Measurements from ENCODE around the gene ZIC1.

ZIC1 gene

DNA sequence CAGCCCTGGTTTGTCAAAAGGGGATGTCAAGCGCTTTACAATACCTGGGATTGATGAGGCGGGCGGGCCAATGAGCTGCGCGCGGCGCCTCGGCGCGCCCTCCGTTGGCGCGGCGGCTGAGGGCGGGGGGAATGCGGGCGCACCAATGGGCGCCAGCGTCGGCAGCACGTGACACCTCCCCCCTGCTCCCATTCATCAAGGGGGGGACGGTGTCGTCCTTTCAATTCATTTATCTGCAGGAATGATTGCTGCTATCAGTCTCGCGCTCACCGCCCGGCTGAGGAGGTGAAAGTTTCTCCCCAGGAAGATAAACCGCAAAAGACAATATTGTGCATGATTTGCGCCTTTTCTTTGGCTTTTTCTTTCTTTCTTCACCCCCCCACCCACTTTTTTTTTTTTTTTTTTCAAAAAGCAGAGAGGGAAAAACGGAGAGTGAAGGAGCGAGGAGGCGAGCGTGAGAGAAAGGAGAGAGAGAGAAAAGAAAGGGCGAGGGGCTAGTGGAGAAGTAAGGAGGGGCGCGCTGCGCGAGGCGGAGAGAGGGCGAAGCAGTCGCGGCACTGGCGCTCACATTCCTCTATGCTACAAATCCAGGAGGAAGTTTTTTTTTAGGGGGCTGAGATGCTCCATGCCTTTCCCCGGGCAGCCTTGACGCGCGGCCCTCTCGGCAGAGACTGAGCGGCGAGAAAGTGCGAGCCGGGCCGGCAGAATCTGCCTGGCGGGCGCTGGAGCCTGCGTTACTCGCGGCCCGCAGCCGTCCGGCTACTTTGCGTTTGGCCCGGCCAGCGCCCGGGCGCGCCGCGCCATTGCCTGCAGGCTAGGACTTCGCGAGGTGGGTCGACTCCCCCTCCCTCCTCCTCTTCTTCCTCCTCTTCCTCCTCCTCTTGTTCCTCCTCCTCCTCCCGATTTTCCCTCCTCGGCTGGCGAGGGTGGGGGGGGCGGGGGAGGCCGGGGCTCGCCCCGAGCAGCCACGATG lies at the start of gene ZIC1:
ZIC1 (plus strand) TSS at position 223 of the 973 bp plus-strand sequence; CDS start at position 971, 748 bp downstream.
- DNase-seq (ENCODE audit: low read depth) = no peak
- H3K4me3 ChIP-seq (ENCODE audit: low read depth, low read length) = no peak within 1 kb of the TSS
- no peak for TF ChIP-seq POLR2A (IDR thresholded peaks at IDR 0.05; ENCODE audit: extremely low read depth, insufficient read length)
- no peak for TF ChIP-seq MYC (IDR thresholded peaks at IDR 0.05; ENCODE audit: low read depth, low read length)
- TF ChIP-seq, protein P1, sequence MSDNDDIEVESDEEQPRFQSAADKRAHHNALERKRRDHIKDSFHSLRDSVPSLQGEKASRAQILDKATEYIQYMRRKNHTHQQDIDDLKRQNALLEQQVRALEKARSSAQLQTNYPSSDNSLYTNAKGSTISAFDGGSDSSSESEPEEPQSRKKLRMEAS (IDR thresholded peaks at IDR 0.05; ENCODE audit: low read depth, low read length) = no peak
- TF ChIP-seq, protein P2, sequence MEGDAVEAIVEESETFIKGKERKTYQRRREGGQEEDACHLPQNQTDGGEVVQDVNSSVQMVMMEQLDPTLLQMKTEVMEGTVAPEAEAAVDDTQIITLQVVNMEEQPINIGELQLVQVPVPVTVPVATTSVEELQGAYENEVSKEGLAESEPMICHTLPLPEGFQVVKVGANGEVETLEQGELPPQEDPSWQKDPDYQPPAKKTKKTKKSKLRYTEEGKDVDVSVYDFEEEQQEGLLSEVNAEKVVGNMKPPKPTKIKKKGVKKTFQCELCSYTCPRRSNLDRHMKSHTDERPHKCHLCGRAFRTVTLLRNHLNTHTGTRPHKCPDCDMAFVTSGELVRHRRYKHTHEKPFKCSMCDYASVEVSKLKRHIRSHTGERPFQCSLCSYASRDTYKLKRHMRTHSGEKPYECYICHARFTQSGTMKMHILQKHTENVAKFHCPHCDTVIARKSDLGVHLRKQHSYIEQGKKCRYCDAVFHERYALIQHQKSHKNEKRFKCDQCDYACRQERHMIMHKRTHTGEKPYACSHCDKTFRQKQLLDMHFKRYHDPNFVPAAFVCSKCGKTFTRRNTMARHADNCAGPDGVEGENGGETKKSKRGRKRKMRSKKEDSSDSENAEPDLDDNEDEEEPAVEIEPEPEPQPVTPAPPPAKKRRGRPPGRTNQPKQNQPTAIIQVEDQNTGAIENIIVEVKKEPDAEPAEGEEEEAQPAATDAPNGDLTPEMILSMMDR (IDR thresholded peaks at IDR 0.05; ENCODE audit: low read depth, low read length) = no peak

DNA sequence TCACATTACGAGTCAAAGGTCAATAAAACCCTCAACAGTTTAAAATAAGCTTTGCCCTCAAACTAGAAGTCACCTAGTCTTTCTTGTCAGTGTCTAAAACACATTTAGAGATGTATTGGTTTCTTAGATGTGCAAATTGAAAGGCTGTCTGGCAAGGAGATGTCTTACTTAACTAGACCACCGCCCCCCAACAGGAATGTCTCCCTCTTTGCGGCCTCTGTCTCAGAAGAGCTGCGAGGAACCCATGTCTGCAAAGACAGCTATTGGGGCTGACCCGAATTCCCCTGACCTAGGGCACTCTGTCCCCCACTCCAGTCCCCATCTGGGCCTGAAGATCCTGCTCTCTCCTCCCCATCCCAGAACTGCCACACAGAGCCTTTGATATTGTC lies 49.1 kb upstream of the ZIC1 start:
- no peak overlapping the region for H3K4me3 ChIP-seq (ENCODE audit: low read depth, low read length)
- no peak for TF ChIP-seq MYC (IDR thresholded peaks at IDR 0.05; ENCODE audit: low read depth, low read length)
- TF ChIP-seq, protein P2 (IDR thresholded peaks at IDR 0.05; ENCODE audit: low read depth, low read length) = no peak
- TF ChIP-seq, protein P1 (IDR thresholded peaks at IDR 0.05; ENCODE audit: low read depth, low read length) = no peak
- no peak for TF ChIP-seq POLR2A (IDR thresholded peaks at IDR 0.05; ENCODE audit: extremely low read depth, insufficient read length)
- DNase-seq (ENCODE audit: low read depth) = no peak

DNA sequence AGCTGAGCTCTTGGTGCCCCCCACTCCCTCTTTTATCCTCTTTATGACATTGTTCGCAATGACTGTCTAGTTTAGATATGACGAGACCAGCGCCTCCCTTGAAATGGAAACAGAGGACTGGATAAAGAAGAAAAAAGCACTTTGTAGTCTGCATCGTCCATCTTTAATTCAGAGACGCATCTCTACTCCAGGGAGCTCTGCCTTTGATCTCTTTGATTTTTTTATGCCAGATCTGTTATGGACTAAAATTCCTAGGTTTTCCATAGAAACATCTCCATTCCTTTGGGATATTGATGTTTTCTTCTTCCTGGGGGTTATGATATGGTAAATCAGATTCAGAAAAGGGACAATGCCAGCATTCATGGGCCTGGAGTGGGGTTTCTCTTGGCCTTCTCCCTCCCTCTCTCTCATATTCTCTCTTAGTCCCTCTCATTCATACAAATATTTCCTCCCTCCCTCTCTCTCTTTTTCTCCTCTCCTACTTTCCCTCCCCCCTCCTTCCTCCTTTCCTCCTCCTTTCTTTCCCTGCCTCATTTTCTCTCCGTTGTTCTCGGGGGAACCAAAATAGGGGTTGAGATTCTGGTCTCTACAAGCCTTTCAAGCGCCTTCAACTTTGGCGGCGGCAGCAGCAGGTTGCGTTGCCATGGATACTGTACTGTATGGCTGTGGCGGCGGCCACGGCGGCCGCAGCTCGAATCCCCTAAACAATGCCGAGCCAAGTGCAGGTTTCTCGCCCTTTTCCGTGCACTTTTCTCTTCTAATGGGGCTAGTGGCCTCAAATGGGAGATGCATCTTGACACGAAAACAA lies 48.3 kb upstream of the ZIC1 start:
- DNase-seq (ENCODE audit: low read depth) = no peak
- TF ChIP-seq, protein P2 (IDR thresholded peaks at IDR 0.05; ENCODE audit: low read depth, low read length) = no peak
- TF ChIP-seq MYC (IDR thresholded peaks at IDR 0.05; ENCODE audit: low read depth, low read length) = no peak
- TF ChIP-seq, protein P1 (IDR thresholded peaks at IDR 0.05; ENCODE audit: low read depth, low read length) = no peak
- TF ChIP-seq POLR2A (IDR thresholded peaks at IDR 0.05; ENCODE audit: extremely low read depth, insufficient read length) = no peak
- no peak overlapping the region for H3K4me3 ChIP-seq (ENCODE audit: low read depth, low read length)

DNA sequence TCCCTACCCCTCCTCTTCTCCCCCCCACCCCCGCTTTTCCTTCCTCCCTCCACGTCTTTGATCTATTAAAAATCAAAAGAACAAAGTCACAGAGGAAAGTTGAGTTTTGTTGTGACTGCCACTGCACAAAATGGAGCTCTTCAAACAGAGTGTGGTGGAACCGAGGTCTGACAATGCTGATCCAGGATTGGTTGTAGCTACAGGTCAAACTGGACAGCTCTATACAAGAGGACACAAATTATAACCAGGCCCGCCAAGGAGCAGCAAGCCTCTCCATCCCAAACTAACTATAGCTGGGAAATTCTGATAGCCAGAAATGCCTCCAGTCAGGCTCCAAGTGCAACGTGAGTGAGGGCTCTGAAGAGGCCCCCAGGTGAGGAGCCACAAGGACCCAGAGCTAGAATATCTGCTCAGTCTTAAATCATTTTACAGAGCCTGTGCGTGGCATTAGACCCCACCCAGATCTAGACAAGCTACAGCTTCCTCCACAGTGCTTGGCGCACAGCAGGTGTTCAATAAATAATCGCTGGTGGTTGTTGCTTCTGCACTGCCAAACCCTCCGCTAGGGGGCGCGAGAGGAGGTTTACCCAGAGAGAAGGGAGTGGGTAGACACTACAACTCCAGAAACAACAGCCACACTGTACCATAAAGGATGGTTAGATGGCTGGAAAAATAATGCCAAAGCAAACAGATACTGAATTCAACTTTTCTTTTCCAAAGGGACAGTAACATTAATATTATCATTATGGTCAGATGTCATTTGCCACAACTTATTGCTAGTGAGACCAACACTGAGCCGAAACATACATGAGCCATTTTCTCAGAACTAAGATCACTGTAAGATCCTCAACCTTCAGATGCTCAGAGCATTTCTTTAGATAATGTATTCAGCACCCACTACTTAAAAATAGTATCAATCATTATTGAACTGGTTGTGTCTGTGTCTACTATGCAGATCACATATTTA lies 47.4 kb upstream of the ZIC1 start:
- no peak for TF ChIP-seq MYC (IDR thresholded peaks at IDR 0.05; ENCODE audit: low read depth, low read length)
- TF ChIP-seq, protein P2 (IDR thresholded peaks at IDR 0.05; ENCODE audit: low read depth, low read length) = peak; percentile 64
- no peak overlapping the region for H3K4me3 ChIP-seq (ENCODE audit: low read depth, low read length)

DNA sequence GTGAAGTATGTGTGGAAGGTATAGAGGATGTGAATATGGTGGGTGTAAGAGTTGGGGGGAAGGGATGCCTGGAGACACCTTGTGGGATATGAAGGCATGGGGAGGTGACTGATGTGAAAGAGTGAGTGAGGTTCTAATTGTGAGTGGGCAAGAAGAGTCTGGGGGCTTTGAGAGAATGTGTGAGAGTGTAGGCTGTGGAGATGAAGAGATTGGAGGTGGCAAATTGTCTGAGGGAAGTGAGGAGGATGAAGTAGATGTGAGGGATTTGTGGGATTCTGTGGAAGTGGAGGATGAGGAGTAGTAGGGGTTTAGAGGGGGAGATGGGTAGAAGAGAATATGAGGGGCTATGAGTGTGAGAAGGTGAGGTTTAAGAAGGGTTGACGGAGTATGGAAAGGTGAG lies 44.4 kb upstream of the ZIC1 start:
- DNase-seq (ENCODE audit: low read depth) = no peak
- H3K4me3 ChIP-seq (ENCODE audit: low read depth, low read length) = no peak overlapping the region

More for the DNA sequence above, 47.4 kb upstream of the ZIC1 start:
- peak; percentile 58 for DNase-seq (ENCODE audit: low read depth)

More for the DNA sequence above, 44.4 kb upstream of the ZIC1 start:
- TF ChIP-seq, protein P2 (IDR thresholded peaks at IDR 0.05; ENCODE audit: low read depth, low read length) = no peak
- TF ChIP-seq, protein P1 (IDR thresholded peaks at IDR 0.05; ENCODE audit: low read depth, low read length) = no peak
- TF ChIP-seq MYC (IDR thresholded peaks at IDR 0.05; ENCODE audit: low read depth, low read length) = no peak
- no peak for TF ChIP-seq POLR2A (IDR thresholded peaks at IDR 0.05; ENCODE audit: extremely low read depth, insufficient read length)
